Measurements from ENCODE around the gene SORCS2.

DNA sequence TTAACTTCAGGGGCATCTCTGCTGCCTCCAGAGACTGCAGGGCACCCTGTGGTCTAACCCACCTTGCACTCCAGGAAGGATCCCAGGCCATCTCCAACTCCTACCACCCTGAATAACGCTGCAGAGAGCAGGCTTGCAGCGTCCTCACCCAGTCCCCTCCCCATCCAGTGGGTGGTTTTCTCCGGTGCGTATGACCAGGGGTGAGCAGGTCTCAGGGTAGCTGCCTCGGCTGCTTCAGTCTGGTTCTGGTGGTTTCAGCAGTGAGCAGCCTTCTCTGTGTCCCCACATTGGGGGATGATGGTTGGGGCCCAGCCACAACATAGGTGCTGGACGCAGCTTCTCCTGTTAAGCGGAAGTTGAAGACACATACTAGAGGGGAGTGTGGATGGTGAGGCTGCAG, 38.6 kb upstream of the SORCS2 start:
- TF ChIP-seq TAF1 (IDR thresholded peaks at IDR 0.05; ENCODE audit: borderline replicate concordance, insufficient read depth, low read length): no peak
- TF ChIP-seq POLR2AphosphoS5 (IDR thresholded peaks at IDR 0.05; ENCODE audit: low read depth, low read length): no peak
- no peak for TF ChIP-seq SIN3A (IDR thresholded peaks at IDR 0.05; ENCODE audit: borderline replicate concordance, insufficient read depth, low read length)

Measured in PFSK-1 (cell line).